NCI-H2196 (cell line): Measurements from ENCODE around the gene PGP.
"Not testable (repeated sequence)": the region's sequence is repeated elsewhere in the genome, so short reads cannot be mapped to it uniquely, and the experiment has no call there.

Experiments used
- DNase-seq: peaks from one replicate; lab custom pipeline; 2025; ENCODE audit not compliant: unreplicated experiment; lab: John Stamatoyannopoulos, UW

PGP gene

GRCh38 chr16:2223221-2223941, 8.7 kb upstream of the PGP start, which contains the start of gene E4F1:
E4F1 (plus strand) TSS chr16:2223591; CDS start chr16:2223614, 23 bp downstream.
- peak; percentile 99 for DNase-seq

- DNase-seq: no peak
These were observed 1.7 kb upstream of the PGP start for GRCh38 chr16:2216330-2216729.

- no peak for DNase-seq
These were observed 572 bp downstream of the PGP start for GRCh38 chr16:2213817-2214718.

GRCh38 chr16:2212362-2213324, 2.0 kb downstream of the PGP start:
- no peak for DNase-seq

- peak; percentile 28 for DNase-seq
These were observed 2.7 kb downstream of the PGP start for GRCh38 chr16:2211923-2212347.

- no peak for DNase-seq
These were observed 4.0 kb downstream of the PGP start, which contains the start of gene BRICD5 for GRCh38 chr16:2210386-2211365. BRICD5 (minus strand) TSS chr16:2210863; CDS start chr16:2210833, 30 bp downstream.

GRCh38 chr16:2210009-2210332, 4.7 kb downstream of the PGP start:
- DNase-seq: no peak

- DNase-seq: no peak
These were observed 5.2 kb downstream of the PGP start for GRCh38 chr16:2209258-2210008.

- DNase-seq: no peak
These were observed 5.9 kb downstream of the PGP start for GRCh38 chr16:2208772-2209171.

GRCh38 chr16:2208308-2208707, 6.3 kb downstream of the PGP start:
- no peak for DNase-seq

- DNase-seq: no peak
These were observed 6.8 kb downstream of the PGP start for GRCh38 chr16:2207872-2208271.

GRCh38 chr16:2206780-2207433, 7.7 kb downstream of the PGP start:
- no peak for DNase-seq

- no peak for DNase-seq
These were observed 8.2 kb downstream of the PGP start for GRCh38 chr16:2206420-2206779.

- no peak for DNase-seq
These were observed 8.7 kb downstream of the PGP start for GRCh38 chr16:2205967-2206313.

- DNase-seq: peak; percentile 85
These were observed 9.3 kb downstream of the PGP start, which contains the start of gene MLST8 for GRCh38 chr16:2205104-2205966. MLST8 (plus strand) TSS chr16:2205454; CDS start chr16:2206086, 632 bp downstream.

GRCh38 chr16:2204416-2205103, 10.1 kb downstream of the PGP start:
- no peak for DNase-seq

- DNase-seq: not testable (repeated sequence)
These were observed 11.4 kb downstream of the PGP start for GRCh38 chr16:2203119-2203688.
